Muscle of arm (tissue), 12 donors: ENCODE measurements around the gene ZNF18. TPM values are rescaled to one million over a fixed set of nuclear protein-coding genes. Genes with fewer than 3 reads are reported as not detected.
"Not testable (repeated sequence)": the region's sequence is repeated elsewhere in the genome, so short reads cannot be mapped to it uniquely, and the experiment has no call there.

Source experiments
- DNase-seq: peaks from one replicate; pipeline ENCODE4 v3.0.0-alpha.2; 2013
- polyA plus RNA-seq, 12 donors: library from polyadenylated mRNA; unstranded; fragments of 120-200 nt; gene quantifications; one replicate each; pipeline ENCODE4 v1.2.1, GENCODE V29; 2013; ENCODE audit not compliant: insufficient read length in 12 of 12

Gene ZNF18
- polyA plus RNA-seq, 12 donors: 5.1 to 12.4 (median 7.9) TPM; not detected in 1

DNA sequence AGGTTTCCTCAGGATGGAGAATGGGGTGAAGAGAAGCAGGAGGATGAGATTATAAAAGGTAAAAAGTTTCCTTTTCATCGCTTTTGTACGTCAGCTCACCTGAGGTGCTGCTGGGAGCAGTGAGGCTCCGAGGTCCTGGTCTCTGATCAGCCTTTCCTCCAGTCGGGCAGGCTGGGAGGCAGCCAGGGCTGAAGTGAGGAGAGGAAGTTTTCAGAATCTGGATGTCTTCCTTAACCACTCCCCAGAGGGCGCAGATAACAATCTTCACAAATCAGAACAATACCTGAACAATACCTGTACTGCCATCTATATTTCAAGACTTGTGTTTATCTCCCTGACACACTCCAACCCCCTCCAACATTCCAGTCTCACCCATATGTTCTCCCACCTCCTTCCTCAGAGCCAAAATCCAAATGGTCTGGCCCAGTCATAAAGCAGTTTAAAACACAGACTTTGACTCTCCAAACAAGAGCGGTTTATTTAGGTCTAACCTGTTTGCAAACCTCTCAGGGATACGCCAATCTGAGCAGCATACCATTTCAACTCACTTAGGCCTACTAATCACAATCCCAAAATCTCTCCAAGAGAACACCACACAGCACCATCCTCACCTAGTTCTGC is 6.8 kb downstream of the ZNF18 start:
- no peak for DNase-seq

DNA sequence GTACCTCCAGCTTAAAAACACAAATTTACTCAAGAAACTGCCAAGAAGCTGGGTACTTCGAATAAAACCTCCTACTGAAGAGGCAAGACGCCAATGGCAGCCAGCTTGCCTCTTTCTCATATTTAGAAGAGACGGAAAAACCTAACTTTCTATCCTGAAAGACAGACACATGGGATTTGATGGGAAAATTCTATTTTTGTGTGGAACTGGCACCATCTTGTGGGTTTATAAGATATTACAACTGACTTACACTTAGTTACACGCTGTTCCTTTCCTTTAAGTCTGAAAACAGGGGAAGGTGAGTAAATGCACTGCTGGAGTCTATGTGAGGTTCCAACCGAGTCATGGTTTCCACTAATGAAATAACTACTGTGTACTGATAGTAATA is 10.3 kb downstream of the ZNF18 start:
- peak; percentile 53 for DNase-seq

DNA sequence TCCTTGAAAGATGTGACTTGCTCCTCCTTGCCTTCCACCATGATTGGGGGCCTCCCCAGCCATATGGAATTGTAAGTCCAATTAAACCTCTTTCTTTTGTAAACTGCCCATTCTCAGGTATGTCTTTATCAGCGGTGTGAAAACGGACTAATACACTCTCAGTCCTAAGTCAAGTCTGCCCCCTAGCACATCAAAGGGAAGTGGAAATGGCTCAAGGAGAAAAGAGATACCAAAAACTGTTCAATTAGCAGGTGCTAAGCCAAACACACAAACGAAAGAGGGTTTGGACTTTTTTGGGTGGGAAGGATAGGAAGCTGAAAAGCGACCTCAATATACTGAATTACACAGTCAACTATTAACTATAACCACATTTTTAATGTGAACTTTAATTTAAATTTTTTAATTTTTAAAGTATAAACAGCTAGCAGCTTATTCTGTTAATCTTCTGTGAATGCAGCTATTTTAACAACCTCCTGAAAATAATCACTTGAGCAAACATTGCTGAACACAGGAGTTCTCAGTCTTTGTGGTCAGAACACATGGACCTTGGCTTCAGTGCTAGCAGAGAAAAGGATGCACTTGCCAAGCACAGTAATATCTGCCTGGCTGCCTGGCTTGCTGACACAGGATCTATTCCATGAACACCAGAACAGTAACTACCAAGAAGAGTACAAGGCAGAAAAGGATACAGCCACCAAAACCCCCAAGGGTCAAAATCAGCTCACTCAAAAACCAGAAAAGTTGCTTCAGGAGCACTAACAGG is 10.9 kb downstream of the ZNF18 start:
- DNase-seq: peak; percentile 14

DNA sequence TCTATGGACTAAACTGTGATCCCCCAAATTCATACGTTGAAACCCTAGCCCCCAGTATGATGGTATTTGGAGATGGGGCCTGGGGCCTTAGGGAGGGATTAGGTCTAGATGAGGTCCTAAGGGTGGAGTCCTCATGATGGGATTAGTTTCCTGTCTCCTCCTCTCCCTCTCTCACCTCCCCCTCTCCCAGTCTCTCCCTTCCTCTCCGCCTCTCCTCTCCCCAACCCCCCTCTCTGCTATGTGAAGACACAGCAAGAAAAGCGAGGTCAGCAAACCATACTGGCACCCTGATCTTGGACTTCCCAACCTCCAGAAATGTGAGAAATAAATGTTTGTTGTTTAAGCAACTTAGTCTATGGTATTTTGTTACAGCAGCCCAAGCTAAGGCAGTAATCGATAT is 15.4 kb downstream of the ZNF18 start:
- no peak for DNase-seq

DNA sequence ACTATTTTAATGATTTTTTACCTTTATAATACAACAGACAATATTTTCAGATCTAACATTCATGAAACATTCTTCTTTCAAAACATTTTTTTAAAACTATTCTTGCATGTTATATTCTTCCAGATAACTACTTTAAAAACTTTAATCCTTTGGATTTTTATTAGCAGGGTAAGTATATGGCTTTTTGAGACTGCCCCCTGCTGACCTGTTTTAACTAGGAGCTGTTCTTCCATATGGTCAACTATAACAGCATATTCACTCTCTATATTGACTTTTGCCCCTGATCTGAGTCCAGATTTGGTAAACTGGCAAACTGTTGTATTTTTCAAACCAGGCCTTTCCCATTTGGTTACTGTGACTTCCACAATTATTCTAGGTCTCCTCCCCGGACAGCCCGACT is 16.5 kb downstream of the ZNF18 start:
- no peak for DNase-seq

DNA sequence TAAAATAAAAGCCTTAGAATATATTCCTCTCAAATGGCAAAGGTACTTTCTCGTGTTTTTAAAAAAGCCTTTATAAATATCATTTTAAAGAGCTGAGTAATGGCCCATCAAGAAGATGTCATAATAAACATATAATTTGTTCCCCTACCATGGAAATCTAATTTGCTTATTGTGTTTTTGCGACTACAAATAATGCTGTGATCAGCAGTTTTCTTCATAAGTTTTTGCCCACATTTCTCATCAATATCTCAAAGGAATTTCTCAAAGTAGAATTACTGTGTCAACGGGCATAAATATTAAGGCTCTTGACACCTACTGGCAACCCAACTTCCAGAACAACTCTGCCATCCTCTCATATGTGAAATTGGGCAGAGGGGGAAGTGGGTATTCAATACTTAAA is 17.5 kb downstream of the ZNF18 start:
- DNase-seq: no peak

DNA sequence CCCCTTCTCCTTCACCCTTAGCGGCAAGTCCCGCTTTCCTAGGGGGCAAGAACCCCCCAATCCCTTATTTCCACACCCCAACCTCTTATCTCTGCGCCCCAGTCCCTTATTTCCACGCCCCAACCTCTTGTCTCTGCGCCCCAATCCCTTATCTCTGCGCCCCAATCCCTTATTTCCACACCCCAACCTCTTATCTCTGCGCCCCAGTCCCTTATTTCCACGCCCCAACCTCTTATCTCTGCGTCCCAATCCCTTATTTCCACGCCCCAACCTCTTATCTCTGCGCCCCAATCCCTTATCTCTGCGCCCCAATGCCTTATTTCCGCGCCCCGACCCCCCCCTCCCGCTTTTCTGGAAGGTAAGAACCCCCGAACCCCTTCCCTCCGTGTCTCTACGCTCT is 24.5 kb downstream of the ZNF18 start:
- DNase-seq: not testable (repeated sequence)

DNA sequence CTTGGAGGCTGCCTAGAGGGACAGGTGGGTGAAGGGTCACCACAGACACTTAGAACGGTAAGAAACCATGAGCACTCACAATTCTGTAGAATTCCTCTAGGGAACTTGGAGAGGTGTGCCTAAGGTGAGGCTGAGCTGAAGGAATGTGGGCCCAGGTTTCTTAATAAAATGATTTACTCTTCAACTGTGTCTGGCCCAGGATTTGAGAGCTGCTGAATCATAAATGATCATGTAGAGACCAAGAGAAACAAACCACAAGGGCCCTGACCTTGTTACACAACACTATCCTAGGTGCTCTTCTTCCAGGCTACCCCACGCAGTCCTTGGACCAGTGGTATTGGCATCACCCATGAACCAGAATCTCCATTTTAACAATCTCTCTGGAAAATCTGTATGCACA is 27.7 kb downstream of the ZNF18 start:
- DNase-seq: no peak

DNA sequence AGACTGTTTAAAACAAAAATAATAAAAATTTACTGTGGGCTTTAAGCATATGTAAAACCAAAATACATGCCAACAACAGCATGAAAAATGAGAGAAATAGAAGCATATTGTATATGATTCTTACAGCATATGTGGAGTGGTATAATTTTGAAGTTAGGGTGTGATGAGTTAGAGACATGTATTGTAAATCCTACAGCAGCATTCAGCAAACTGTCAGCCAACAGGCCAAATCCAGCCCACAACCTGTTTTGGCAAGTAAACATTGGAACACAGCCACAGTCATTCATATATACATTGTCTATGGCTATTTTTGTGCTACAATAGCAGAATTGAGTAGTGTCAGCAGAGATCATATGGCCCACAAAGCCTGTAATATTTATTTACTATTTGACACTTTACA is 42.3 kb downstream of the ZNF18 start:
- no peak for DNase-seq

DNA sequence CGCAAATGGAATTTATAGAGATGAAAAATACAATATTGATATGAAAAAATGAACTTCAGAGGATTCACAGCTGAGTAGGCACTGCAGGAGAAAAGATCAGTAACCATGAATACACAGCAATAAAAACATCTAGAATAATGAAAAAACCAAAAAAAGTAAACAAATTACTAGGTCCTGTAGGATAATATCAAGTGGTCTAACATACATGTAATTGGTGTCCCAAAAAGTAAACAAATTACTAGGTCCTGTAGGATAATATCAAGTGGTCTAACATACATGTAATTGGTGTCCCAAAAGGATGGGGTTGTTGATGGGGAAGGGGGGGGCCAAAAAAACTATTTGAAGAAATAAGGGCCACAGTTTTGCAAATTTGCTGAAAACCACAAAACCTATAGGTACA is 43.4 kb downstream of the ZNF18 start:
- DNase-seq: no peak

DNA sequence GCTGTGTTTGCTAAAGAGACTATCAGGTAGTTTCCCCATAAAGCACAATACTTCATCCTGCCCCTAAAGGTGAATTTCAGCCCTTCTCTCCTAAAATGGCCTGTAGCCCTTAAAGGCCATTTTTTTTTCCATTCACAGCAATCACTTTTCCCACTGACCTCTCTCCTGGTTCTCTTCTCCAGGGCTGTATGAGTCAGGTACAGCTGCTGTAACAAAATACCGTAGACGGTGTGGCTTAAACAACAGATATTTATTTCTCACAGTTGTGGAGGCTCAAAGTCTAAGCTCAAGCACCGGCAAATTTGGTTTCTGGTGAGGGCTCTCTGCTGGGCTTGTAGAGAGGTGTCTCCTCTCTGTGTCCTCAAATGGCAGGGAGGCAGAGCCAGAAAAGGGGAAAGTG is 44.7 kb downstream of the ZNF18 start:
- DNase-seq: no peak

DNA sequence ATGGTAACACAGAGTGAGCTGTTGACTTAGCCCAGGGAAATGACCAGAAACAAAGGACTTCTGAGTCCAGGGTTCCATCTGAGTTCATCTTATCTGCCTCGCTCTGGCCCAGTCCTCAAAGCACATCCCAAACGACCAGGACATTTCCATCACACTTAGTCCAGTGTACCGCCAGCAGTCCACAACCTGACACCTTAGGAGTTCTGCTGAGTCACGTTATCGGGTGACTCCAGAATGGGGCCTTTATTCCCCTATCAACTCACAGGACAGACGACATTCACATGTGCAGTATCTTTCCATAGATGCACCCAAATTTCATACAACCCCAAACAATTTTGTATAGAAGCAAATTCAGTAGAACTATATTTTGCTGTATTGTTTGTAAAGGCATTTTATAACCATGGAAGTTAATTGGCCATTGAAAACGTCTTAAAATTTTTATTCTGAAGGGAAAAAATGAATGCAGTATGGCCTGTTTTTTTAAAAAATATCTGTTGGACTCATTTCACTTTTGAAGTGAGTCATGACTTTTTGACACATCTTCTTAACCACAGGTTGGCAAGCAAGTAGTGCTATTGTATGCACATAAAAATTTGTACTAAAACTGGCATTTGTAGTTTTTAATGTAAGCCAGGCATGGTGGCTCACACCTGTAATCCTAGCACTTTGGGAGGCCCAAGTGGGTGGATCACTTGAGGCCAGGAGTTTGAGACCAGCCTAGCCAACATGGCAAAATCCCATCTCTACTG is 46.3 kb downstream of the ZNF18 start:
- DNase-seq: no peak

DNA sequence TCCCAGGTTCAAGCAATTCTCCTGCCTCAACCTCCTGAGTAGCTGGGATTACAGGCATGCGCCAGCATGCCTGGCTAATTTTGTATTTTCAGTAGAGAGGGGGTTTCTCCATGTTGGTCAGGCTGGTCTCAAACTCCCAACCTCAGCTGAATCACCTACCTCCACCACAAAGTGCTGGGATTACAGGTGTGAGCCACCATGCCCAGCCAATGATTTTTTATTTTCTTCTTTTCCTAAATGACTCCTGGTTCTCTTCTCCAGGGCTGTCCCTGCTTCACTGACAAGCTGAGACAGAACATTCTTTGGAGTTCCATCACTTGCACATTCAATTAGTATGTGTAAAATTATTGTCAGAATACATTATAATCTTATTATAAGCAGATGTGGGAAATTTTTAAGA is 47.7 kb downstream of the ZNF18 start:
- DNase-seq: not testable (repeated sequence)

DNA sequence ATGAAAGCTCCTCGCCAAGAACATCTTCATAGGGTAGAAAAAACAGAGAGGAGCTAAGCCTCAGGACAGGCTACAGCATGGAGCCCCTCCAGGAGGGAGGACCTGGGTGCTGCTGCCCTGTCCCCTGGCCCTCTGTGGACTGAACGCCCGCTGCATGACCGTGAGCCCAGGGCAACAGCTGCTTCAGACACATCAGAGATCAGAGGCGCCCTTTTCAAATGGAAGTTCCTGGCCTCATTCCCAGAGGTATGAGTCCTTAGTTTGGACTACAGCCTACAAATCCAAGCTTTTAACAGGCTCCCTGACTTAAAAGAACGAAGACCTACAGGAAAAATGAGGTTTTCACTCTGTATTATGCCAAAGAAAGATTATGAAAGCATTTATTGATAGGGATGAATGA is 48.5 kb downstream of the ZNF18 start:
- DNase-seq: peak; percentile 25

DNA sequence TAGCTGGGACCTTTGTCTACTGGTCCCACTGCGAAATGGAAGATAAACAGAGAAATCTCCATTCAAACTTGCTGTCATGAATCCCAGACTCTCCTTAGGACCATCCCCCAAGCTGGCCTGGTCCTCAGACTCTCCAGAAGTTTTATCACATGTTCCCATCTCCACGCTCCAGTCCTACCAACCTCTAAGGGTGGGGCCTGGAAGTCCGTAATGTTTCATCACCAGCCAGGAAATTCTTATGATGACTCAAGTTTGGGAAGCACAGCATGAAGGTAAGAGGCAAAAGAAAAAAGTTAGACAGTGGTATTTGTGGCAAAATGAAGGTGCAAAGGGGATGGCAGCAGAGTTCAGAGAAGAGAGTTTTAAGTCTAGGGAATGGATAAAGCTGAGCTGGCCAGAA is 52.7 kb downstream of the ZNF18 start:
- no peak for DNase-seq

DNA sequence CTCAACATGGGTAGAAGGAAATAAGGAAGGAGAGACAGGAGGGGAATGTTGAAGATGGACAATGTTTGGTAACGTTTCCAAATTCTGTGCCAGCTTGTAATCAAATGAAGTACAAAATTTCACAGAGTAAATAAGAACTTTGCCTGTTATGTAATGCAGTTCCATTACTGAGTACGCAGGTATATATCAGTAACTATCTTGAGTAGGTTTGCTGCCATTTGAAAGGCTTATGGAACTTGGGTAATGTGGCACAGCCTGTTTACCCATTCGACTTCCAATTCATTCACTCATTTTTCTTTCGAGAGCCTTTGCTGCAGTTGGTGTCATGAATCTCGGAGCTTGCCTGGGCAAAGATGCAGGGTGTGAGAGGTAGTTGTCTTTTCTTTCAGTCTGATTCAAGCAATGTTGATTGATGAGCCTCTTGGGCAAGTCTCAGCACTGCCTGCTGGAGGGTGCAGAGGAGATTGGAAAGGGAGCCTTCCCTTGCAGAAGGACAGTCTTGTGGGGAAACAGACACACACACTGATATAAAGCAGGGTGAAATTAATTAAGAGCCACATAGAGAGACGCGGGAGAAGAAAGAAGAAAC is 53.4 kb downstream of the ZNF18 start:
- no peak for DNase-seq

DNA sequence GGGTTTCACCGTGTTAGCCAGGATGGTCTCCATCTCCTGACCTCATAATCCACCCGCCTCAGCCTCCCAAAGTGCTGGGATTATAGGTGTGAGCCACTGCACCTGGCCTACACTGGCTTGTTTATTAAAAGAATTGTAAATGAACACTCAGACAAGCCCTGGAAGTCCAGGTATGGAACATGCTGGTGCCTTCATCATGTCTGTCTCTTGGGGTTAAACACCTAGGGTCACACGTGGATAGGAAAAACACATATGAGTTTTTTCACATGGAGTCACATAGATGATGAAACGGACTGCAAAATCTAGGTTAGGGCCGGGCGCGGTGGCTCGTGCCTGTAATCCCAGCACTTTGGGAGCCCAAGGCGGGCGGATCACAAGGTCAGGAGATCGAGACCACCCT is 54.2 kb downstream of the ZNF18 start:
- not testable (repeated sequence) for DNase-seq

DNA sequence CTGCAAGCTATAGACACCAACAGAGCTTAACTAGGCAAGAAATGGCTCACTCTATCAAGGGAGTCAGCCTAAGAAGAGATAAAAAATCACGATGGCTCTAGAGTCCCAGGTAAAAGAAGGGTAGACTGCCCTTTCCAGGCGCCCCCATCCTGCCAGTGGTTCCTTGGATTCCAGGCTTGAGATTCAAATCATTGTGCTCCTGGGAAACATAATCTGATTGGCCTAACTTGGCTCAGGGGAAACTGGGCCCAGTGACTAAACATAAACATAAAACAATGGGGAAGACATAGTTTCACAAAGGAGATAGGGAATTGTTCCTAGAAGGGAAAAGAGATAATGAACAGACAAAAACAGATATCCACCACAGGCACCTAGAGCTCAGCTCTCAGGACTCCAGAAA is 56.4 kb downstream of the ZNF18 start:
- no peak for DNase-seq

DNA sequence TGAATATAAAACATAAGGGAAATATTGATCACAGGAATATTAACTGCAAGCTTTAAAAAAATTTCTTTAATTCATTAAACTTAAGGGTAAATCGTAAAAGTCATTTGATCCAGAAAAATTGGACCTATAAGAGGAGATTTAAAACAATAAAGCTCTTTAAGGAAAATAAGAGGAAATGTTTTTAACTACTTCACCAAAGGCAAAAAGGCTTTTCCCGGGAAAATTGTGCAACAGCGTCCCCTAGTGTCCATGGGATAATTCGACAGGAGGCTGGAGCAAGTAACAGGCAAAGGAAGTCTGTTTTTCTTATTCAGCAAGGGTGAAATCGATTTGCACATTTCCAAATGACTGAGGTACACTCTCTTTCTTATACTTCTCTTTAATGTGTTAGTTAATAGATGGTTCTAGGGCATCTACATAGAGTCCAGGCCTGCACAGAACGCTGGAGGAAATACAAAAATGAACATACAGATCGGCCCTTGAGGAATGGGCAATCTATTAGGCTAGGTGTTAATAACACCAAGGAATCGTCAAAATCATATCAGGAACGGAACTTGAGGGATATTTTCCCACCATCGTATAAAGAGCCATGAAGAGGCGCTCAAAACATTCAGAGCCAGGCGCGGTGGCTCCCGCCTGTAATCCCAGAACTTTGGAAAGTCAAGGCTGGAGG is 61.4 kb downstream of the ZNF18 start:
- peak; percentile 76 for DNase-seq

DNA sequence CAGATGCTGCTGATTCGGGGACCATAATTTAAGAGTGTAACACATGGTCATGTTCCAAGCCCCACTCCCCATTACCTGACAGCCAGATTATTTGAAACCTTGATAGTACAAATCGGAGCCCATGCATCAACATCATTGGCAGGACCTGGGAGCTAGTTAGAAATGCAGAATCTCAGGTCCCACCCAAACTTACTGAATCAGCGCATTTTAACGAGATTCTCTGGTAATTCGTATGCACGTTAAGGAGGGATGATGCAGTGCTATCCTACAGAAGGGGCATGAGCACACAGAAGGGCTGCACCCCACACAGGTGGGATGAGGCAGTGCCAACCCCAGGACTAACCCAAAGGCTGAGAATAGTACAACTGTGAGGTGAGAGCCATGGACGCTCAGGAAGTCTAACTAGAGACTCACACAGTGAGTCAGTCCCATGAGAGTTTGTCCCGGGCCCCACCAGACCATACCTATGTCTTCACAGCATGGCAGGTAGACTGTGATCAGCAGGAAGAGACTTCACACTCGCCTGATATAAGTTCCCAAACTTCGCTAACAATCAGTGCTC is 64.9 kb downstream of the ZNF18 start:
- DNase-seq: no peak

DNA sequence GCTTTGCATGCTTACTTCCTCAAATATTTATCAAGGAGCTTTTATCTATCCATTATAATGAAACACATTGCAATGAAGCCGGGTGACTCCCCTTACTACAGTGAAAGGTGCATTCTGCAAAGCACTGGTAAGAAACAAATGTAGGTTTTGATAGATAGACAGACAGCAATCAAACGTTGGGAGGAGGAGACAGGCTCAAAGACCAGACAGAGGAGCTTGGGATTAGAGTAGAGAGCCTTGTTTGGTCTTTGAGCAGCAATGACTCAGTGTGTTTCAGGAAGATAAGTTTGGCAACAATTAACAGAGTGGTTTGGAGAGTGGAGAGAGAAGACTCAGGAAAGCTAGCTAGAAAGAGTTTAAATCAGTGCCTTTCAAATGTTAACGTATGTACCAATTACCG is 68.8 kb downstream of the ZNF18 start:
- DNase-seq: no peak
